ENCODE measurements around the gene ZMYND8.
"Not testable (repeated sequence)": the region's sequence is repeated elsewhere in the genome, so short reads cannot be mapped to it uniquely, and the experiment has no call there.

The ZMYND8 gene

DNA sequence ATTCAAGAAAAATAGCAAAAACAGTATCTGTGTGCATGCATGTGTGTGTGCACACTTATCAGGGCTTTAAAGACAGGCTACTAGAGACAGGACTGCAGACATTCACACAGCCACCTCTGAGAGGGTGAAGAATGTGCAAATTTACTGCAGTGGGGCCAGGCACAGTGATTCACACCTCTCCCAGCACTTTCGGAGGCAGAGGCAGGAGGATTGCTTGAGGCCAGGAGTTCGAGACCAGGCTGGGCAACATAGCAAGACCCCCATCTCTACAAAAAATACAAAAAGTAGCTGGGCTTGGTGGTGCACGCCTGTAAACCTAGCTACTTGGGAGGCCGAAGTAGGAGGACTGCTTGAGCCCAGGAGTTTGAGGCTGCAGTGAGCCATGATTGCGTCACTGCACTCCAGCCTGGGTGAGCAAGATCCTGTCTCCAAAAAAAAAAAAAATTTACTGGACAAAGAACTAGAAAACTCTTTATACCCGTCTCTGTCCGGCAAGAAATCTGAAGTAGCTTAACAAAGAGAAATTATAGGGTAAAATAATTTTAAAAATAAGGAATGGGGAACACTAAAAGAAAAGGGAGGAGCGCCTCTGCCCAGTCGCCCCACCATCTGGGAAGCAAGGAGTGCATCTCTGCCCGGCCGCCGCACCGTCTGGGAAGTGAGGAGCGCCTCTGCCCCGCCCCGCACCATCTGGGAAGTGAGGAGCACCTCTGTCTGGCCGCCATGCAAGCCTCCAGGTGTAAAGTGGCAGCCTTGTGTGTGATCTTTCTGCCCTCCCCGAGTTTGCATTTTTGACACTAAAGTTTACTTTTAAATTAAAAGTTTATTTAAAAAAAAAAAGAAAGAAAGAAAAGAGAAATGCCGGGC is 105.1 kb downstream of the ZMYND8 start:
- in situ Hi-C loops (cut with HindIII; ENCODE audit: low pct_unique_long_range_greater_than_20kb, low sequenced_read_pairs), result no loop called here
- TF ChIP-seq JUND (IDR thresholded peaks at IDR 0.05; ENCODE audit: low read depth), result no peak

DNA sequence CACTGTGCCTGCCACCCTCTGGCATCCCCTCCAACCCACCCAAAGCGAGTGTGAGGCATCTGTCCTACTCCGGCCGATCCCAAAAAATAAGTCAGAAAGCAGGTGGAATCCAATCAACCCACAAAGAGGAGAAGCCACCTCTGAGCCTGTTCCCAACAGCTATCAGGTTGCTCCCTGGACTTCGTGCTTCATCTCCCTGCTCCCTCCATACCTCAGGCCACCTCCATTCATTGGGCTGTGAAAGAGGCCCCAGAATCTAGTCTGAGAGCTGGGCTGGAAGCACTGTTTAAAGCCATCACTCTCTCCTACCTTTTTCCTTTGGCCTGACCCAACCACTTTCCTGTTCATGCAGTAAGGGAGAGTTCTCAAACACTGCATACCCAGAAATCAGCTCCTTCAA is 106.1 kb downstream of the ZMYND8 start:
- TF ChIP-seq JUND (IDR thresholded peaks at IDR 0.05; ENCODE audit: low read depth), result no peak
- in situ Hi-C loops (cut with HindIII; ENCODE audit: low pct_unique_long_range_greater_than_20kb, low sequenced_read_pairs), result no loop called here
- DNase-seq (ENCODE audit: low read depth in 1 of 2, low spot score in 1 of 2), result no peak

More for the DNA sequence above, 105.1 kb downstream of the ZMYND8 start:
- DNase-seq (ENCODE audit: low read depth in 1 of 2, low spot score in 1 of 2), result no peak

DNA sequence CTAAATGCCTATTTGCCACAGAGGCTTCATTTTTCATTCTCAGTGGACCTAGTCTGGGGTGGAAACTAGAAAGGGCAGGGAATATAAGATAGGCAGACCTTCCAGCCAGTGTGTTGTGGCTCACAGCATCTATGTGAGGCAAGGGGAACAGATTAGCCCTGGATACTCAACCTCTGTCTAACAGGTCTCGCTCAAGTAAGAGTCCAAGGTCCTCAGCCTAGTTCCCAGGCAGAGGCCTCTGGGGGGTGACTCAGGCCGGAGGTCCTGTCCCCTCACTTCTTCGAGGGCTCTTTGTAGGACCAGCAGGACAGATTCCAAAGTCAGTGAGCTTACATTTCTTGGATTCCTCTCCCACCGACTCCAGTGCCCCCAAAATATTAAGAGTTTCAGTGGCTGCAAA is 106.6 kb downstream of the ZMYND8 start:
- in situ Hi-C loops (cut with HindIII; ENCODE audit: low pct_unique_long_range_greater_than_20kb, low sequenced_read_pairs), result no loop called here
- TF ChIP-seq JUND (IDR thresholded peaks at IDR 0.05; ENCODE audit: low read depth), result no peak
- no peak for DNase-seq (ENCODE audit: low read depth in 1 of 2, low spot score in 1 of 2)

DNA sequence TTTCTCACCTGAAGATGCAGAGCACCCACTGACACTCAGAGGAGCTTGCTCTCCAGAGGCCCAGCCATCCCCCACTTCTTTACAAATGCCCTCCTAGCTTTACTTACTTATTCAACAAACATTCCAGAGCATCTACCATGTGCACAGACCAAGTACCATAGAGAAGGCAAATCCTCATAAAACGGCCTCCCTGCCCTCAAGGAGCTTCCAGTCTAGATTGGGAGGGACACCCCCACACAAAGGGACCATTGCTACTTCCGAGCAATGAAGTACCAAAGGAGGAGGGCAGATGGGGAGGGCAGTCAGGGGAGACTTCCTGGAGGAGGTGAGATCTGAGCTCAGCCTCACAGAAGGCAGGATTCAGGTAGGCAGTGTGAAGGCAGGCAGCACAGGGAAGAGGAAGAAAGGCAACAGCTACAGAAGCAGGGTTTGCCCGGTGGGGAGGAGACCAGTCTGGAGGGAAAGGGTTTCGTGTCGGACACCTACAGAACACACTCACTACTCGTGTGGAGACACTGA is 108.0 kb downstream of the ZMYND8 start:
- no peak for DNase-seq (ENCODE audit: low read depth in 1 of 2, low spot score in 1 of 2)
- TF ChIP-seq JUND (IDR thresholded peaks at IDR 0.05; ENCODE audit: low read depth), result no peak
- in situ Hi-C loops (cut with HindIII; ENCODE audit: low pct_unique_long_range_greater_than_20kb, low sequenced_read_pairs), result no loop called here

DNA sequence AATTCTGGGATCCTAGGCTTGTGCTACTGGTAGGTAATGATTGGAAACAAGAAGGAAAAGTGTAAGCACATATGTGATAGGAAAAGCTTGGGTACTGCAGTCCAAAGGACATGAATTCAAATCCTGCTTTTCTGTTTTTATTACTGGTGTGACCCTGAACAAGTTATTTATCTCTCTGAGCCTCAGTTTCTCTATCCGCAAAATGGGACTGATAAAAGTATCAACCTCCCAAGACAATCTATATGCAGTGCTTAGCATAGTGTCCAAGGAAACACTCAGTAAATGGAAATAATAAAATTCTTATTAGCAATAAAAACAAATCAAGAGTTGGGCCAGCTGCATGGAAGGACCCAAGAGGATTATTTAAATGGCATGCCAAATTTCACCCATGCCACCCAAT is 108.5 kb downstream of the ZMYND8 start:
- DNase-seq (ENCODE audit: low read depth in 1 of 2, low spot score in 1 of 2), result no peak
- no peak for TF ChIP-seq JUND (IDR thresholded peaks at IDR 0.05; ENCODE audit: low read depth)
- in situ Hi-C loops (cut with HindIII; ENCODE audit: low pct_unique_long_range_greater_than_20kb, low sequenced_read_pairs), result no loop called here

- TF ChIP-seq JUND (IDR thresholded peaks at IDR 0.05; ENCODE audit: low read depth), result no peak
- DNase-seq (ENCODE audit: low read depth in 1 of 2, low spot score in 1 of 2), result no peak
- in situ Hi-C loops (cut with HindIII; ENCODE audit: low pct_unique_long_range_greater_than_20kb, low sequenced_read_pairs), result no loop called here
Observed at GRCh38 chr20:47246061-47246777, 110.3 kb downstream of the ZMYND8 start.

DNA sequence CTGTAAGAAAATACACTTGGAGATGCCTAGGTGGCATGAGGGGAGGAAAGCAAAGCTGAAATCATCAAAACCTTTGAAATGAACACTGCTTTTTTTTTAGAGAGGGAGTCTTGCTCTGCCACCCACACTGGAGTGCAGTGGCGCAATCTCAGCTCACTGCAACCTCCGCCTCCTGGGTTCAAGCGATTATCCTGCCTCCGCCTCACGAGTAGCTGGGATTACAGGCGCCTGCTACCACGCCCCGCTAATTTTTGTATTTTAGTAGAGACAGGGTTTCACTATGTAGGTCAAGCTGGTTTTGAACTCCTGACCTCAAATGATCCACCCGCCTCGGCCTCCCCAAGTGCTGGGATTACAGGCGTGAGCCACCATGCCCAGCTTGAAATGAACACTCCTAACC is 111.3 kb downstream of the ZMYND8 start:
- in situ Hi-C loops (cut with HindIII; ENCODE audit: low pct_unique_long_range_greater_than_20kb, low sequenced_read_pairs); DNase-seq (ENCODE audit: low read depth in 1 of 2, low spot score in 1 of 2): not testable (repeated sequence)

- in situ Hi-C loops (cut with HindIII; ENCODE audit: low pct_unique_long_range_greater_than_20kb, low sequenced_read_pairs), result no loop called here
- no peak for DNase-seq (ENCODE audit: low read depth in 1 of 2, low spot score in 1 of 2)
- TF ChIP-seq JUND (IDR thresholded peaks at IDR 0.05; ENCODE audit: low read depth), result no peak
Observed at GRCh38 chr20:47244451-47244850, 112.0 kb downstream of the ZMYND8 start.

DNA sequence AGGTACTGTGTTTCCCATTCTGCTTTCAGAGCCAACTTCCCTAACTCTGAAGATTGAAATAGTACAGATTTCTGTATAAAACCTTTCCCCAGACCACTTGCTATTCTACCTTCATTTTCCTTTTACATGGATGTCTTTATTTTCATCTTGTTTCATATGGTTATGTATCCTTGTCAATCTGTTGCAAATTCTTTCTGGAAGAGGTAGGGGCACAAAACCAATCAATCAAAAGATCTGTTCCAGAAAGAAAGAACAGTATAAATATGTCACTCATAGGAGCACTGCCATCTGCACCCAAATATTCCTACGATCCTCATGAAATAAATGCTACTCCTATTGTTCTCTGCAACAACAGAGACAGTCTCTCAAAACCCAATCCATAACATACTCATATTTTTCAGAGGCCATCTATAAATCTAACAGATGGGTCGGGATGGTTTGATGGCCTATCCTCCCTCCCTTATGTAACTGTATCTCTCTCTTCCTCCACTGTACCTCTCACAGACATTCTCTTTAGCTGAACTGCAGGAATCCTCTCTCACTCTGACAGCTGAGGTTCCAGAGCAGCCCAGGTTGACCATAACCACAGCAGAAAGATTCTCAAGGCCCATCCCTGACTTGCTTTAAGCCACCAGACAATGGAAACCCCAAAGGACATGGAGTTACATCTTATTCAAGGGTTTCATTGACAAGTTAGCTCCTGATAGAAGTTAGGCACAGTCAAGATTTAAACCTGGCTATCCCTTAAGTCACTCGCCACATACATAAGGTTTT is 112.8 kb downstream of the ZMYND8 start:
- DNase-seq (ENCODE audit: low read depth in 1 of 2, low spot score in 1 of 2), result no peak
- no peak for TF ChIP-seq JUND (IDR thresholded peaks at IDR 0.05; ENCODE audit: low read depth)
- in situ Hi-C loops (cut with HindIII; ENCODE audit: low pct_unique_long_range_greater_than_20kb, low sequenced_read_pairs), result no loop called here

- DNase-seq (ENCODE audit: low read depth in 1 of 2, low spot score in 1 of 2), result no peak
- no peak for TF ChIP-seq JUND (IDR thresholded peaks at IDR 0.05; ENCODE audit: low read depth)
- in situ Hi-C loops (cut with HindIII; ENCODE audit: low pct_unique_long_range_greater_than_20kb, low sequenced_read_pairs), result no loop called here
Observed at GRCh38 chr20:47243003-47243402, 113.5 kb downstream of the ZMYND8 start.

GRCh38 chr20:47241345-47241781 is 115.1 kb downstream of the ZMYND8 start:
- DNase-seq (ENCODE audit: low read depth in 1 of 2, low spot score in 1 of 2), result no peak
- in situ Hi-C loops (cut with HindIII; ENCODE audit: low pct_unique_long_range_greater_than_20kb, low sequenced_read_pairs), result no loop called here
- TF ChIP-seq JUND (IDR thresholded peaks at IDR 0.05; ENCODE audit: low read depth), result no peak

GRCh38 chr20:47240096-47240495 is 116.4 kb downstream of the ZMYND8 start:
- in situ Hi-C loops (cut with HindIII; ENCODE audit: low pct_unique_long_range_greater_than_20kb, low sequenced_read_pairs); DNase-seq (ENCODE audit: low read depth in 1 of 2, low spot score in 1 of 2): not testable (repeated sequence)
